RPMI7951 (cell line): ENCODE data around the gene C20orf141. TPM values are rescaled to one million over a fixed set of nuclear protein-coding genes. Genes with fewer than 3 reads are reported as not detected.

Source experiments
- DNase-seq: peaks from one replicate; pipeline ENCODE4 v3.0.0-alpha.2; 2012; ENCODE audit warnings: low read depth
- total RNA-seq: library from RNA; depleted of rRNA; stranded (reverse); fragments of >200 nt; shearing (Covaris generic); gene quantifications from 2 replicates; pipeline ENCODE4 v1.2.3, GENCODE V29; 2014; rRNA removed

Gene C20orf141
- total RNA-seq, 1 experiment from 2014 or later: not detected

GRCh38 chr20:2846698-2847097, 31.9 kb downstream of the C20orf141 start:
- no peak for DNase-seq

GRCh38 chr20:2847802-2848201, 33.0 kb downstream of the C20orf141 start:
- no peak for DNase-seq

GRCh38 chr20:2849529-2849928, 34.7 kb downstream of the C20orf141 start:
- DNase-seq: no peak

GRCh38 chr20:2851086-2851485, 36.3 kb downstream of the C20orf141 start:
- no peak for DNase-seq

- no peak for DNase-seq
Observed at GRCh38 chr20:2858591-2858990, 43.8 kb downstream of the C20orf141 start.

- peak; percentile 97 for DNase-seq
Observed at GRCh38 chr20:2859330-2860121, 44.7 kb downstream of the C20orf141 start.

GRCh38 chr20:2864626-2865025, 49.8 kb downstream of the C20orf141 start:
- DNase-seq: no peak

- DNase-seq: no peak
Observed at GRCh38 chr20:2865101-2865500, 50.3 kb downstream of the C20orf141 start.

Other genes starting within 250 kb of the C20orf141 start
- 224 and 268 TPM in 2 replicates for gene NOP56, start 162.4 kb upstream of the C20orf141 start, total RNA-seq
- gene IDH3B, start 150.8 kb upstream of the C20orf141 start, total RNA-seq: 189 and 226 TPM in 2 replicates
- gene EBF4, start 122.2 kb upstream of the C20orf141 start, total RNA-seq: 0.10 TPM in 1 of 2 replicates, not detected in the other
- not detected in 2 replicates for gene CPXM1, start 14.4 kb upstream of the C20orf141 start, total RNA-seq
- gene TMEM239, start 1.4 kb downstream of the C20orf141 start, total RNA-seq: not detected in 2 replicates
- 18.9 and 31.5 TPM in 2 replicates for gene PCED1A, start 25.7 kb downstream of the C20orf141 start, total RNA-seq
- gene VPS16, start 25.8 kb downstream of the C20orf141 start, total RNA-seq: 58.4 and 63.7 TPM in 2 replicates
- gene PTPRA, start 58.5 kb downstream of the C20orf141 start, total RNA-seq: 57.7 and 67.8 TPM in 2 replicates
- not detected in 2 replicates for gene GNRH2, start 228.6 kb downstream of the C20orf141 start, total RNA-seq
- gene MRPS26, start 231.1 kb downstream of the C20orf141 start, total RNA-seq: 84.9 and 122 TPM in 2 replicates